ENCODE measurements around the gene CLEC3B.

GRCh38 chr3:45067486-45067885 is 41.4 kb downstream of the CLEC3B start:
- TF ChIP-seq CTCF (IDR thresholded peaks at IDR 0.05) (no peak), REST (IDR thresholded peaks at IDR 0.05; ENCODE audit: insufficient read depth in 1 of 2, low read depth in 2 of 2, low read length in 1 of 2) (no peak), TCF7L2 (IDR thresholded peaks at IDR 0.05; ENCODE audit: low read depth, low read length) (no peak), SIN3A (IDR thresholded peaks at IDR 0.05; ENCODE audit: borderline replicate concordance, insufficient read depth, low read depth, low read length) (no peak), POLR2AphosphoS5 (IDR thresholded peaks at IDR 0.05; ENCODE audit: low read depth, low read length) (no peak)

Measured in Panc1 (cell line).